ENCODE data around the gene ZNF541.
"Not testable (repeated sequence)": the region's sequence is repeated elsewhere in the genome, so short reads cannot be mapped to it uniquely, and the experiment has no call there.

The ZNF541 gene

GRCh38 chr19:47599671-47600245 lies 26.8 kb upstream of the ZNF541 start:
- not testable (repeated sequence) for DNase-seq (ENCODE audit: low read depth, low spot score)

- DNase-seq (ENCODE audit: low read depth, low spot score): peak; percentile 89
Observed at GRCh38 chr19:47598407-47599349, 25.7 kb upstream of the ZNF541 start.

- no peak for DNase-seq (ENCODE audit: low read depth, low spot score)
Observed at GRCh38 chr19:47595944-47596343, 23.0 kb upstream of the ZNF541 start.

- DNase-seq (ENCODE audit: low read depth, low spot score): no peak
Observed at GRCh38 chr19:47593860-47594259, 20.9 kb upstream of the ZNF541 start.

- DNase-seq (ENCODE audit: low read depth, low spot score): no peak
Observed at GRCh38 chr19:47589824-47590223, 16.9 kb upstream of the ZNF541 start.

GRCh38 chr19:47587295-47587694 lies 14.3 kb upstream of the ZNF541 start:
- DNase-seq (ENCODE audit: low read depth, low spot score): no peak

GRCh38 chr19:47583161-47583560 lies 10.2 kb upstream of the ZNF541 start:
- not testable (repeated sequence) for DNase-seq (ENCODE audit: low read depth, low spot score)

GRCh38 chr19:47582320-47582909 lies 9.5 kb upstream of the ZNF541 start:
- no peak for DNase-seq (ENCODE audit: low read depth, low spot score)

GRCh38 chr19:47581605-47582319 lies 8.8 kb upstream of the ZNF541 start:
- DNase-seq (ENCODE audit: low read depth, low spot score): no peak

GRCh38 chr19:47580397-47580796 lies 7.4 kb upstream of the ZNF541 start:
- no peak for DNase-seq (ENCODE audit: low read depth, low spot score)

- no peak for DNase-seq (ENCODE audit: low read depth, low spot score)
Observed at GRCh38 chr19:47572635-47573034, 313 bp downstream of the ZNF541 start.

- DNase-seq (ENCODE audit: low read depth, low spot score): no peak
Observed at GRCh38 chr19:47569331-47569730, 3.6 kb downstream of the ZNF541 start.

GRCh38 chr19:47564081-47564480 lies 8.9 kb downstream of the ZNF541 start:
- DNase-seq (ENCODE audit: low read depth, low spot score): no peak

- no peak for DNase-seq (ENCODE audit: low read depth, low spot score)
Observed at GRCh38 chr19:47561440-47562057, 11.4 kb downstream of the ZNF541 start.

GRCh38 chr19:47560999-47561398 lies 11.9 kb downstream of the ZNF541 start:
- no peak for DNase-seq (ENCODE audit: low read depth, low spot score)

- no peak for DNase-seq (ENCODE audit: low read depth, low spot score)
Observed at GRCh38 chr19:47550129-47550528, 22.8 kb downstream of the ZNF541 start.

GRCh38 chr19:47549261-47549862 lies 23.6 kb downstream of the ZNF541 start:
- DNase-seq (ENCODE audit: low read depth, low spot score): no peak

- no peak for DNase-seq (ENCODE audit: low read depth, low spot score)
Observed at GRCh38 chr19:47547199-47547598, 25.7 kb downstream of the ZNF541 start.

- no peak for DNase-seq (ENCODE audit: low read depth, low spot score)
Observed at GRCh38 chr19:47545061-47545948, 27.6 kb downstream of the ZNF541 start.

GRCh38 chr19:47544476-47544875 lies 28.5 kb downstream of the ZNF541 start:
- no peak for DNase-seq (ENCODE audit: low read depth, low spot score)

All from iPS DF 19.7 (cell line).